ENCODE results near the gene SH3BP5L. TPM values are rescaled to one million over a fixed set of nuclear protein-coding genes. Genes with fewer than 3 reads are reported as not detected.

SH3BP5L gene
- total and polyA plus RNA-seq, 10 of the 15 experiments (the other 5 are each of a cell fraction or from before 2014, with no cell fraction given): 1.1 to 22.8 (median 10.9) TPM

- TF ChIP-seq RB1 (IDR thresholded peaks at IDR 0.05; ENCODE audit: borderline replicate concordance): no peak; the same call in 1 of the 2 replicates
- TF ChIP-seq NR2C1 (IDR thresholded peaks at IDR 0.05): peak; percentile 92
- TF ChIP-seq HDGF (IDR thresholded peaks at IDR 0.05): no peak
- 0 out of 2 replicates have a peak, but pooled peaks have one; percentile 17 for TF ChIP-seq BACH1 (IDR thresholded peaks at IDR 0.05; ENCODE audit: borderline replicate concordance)
- no peak for TF ChIP-seq IRF4 (IDR thresholded peaks at IDR 0.05; ENCODE audit: low read depth, low read length)
- no peak for TF ChIP-seq NR2C2 (IDR thresholded peaks at IDR 0.05; ENCODE audit: borderline replicate concordance, control insufficient read depth, insufficient read length, low read depth)
- TF ChIP-seq SMC3 (IDR thresholded peaks at IDR 0.05; ENCODE audit: borderline replicate concordance, low read length): peak; percentile 28; the same call in 1 of the 2 replicates
- TF ChIP-seq CHD1 (IDR thresholded peaks at IDR 0.05; ENCODE audit: low read depth, low read length): no peak
- no peak for TF ChIP-seq SREBF2 (IDR thresholded peaks at IDR 0.05; ENCODE audit: low read length)
- TF ChIP-seq CTCF (IDR thresholded peaks at IDR 0.05 in 2 of 3, conservative IDR thresholded peaks at IDR 0.05 in 1 of 3; ENCODE audit: control insufficient read depth in 2 of 3, extremely low read depth in 1 of 3, insufficient read depth in 1 of 3, low read depth in 3 of 3, low read length in 3 of 3): peak; percentile 83 to 89 (median 84); a peak in 5 of 6 replicates
- no peak for TF ChIP-seq BCLAF1 (IDR thresholded peaks at IDR 0.05)
- TF ChIP-seq, protein P1, sequence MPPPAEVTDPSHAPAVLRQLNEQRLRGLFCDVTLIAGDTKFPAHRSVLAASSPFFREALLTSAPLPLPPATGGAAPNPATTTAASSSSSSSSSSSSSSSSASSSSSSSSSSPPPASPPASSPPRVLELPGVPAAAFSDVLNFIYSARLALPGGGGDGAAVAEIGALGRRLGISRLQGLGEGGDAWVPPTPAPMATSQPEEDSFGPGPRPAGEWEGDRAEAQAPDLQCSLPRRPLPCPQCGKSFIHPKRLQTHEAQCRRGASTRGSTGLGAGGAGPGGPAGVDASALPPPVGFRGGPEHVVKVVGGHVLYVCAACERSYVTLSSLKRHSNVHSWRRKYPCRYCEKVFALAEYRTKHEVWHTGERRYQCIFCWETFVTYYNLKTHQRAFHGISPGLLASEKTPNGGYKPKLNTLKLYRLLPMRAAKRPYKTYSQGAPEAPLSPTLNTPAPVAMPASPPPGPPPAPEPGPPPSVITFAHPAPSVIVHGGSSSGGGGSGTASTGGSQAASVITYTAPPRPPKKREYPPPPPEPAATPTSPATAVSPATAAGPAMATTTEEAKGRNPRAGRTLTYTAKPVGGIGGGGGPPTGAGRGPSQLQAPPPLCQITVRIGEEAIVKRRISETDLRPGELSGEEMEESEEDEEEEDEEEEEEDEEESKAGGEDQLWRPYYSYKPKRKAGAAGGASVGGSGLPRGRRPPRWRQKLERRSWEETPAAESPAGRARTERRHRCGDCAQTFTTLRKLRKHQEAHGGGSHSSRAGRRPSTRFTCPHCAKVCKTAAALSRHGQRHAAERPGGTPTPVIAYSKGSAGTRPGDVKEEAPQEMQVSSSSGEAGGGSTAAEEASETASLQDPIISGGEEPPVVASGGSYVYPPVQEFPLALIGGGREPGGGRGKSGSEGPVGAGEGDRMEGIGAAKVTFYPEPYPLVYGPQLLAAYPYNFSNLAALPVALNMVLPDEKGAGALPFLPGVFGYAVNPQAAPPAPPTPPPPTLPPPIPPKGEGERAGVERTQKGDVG (CRISPR knock-in tag; IDR thresholded peaks at IDR 0.05): no peak
- peak; percentile 71 for TF ChIP-seq ATF7 (IDR thresholded peaks at IDR 0.05; ENCODE audit: low read depth)
- TF ChIP-seq TCF3 (IDR thresholded peaks at IDR 0.05; ENCODE audit: borderline replicate concordance, insufficient read depth, low read depth, low read length): no peak
- no peak; the same call in 1 of the 2 replicates for TF ChIP-seq ZNF207 (IDR thresholded peaks at IDR 0.05; ENCODE audit: borderline replicate concordance)
- TF ChIP-seq RAD21 (IDR thresholded peaks at IDR 0.05; ENCODE audit: insufficient read depth, low read depth, low read length): peak; percentile 51; the same call in 1 of the 2 replicates
- TF ChIP-seq, protein P2, sequence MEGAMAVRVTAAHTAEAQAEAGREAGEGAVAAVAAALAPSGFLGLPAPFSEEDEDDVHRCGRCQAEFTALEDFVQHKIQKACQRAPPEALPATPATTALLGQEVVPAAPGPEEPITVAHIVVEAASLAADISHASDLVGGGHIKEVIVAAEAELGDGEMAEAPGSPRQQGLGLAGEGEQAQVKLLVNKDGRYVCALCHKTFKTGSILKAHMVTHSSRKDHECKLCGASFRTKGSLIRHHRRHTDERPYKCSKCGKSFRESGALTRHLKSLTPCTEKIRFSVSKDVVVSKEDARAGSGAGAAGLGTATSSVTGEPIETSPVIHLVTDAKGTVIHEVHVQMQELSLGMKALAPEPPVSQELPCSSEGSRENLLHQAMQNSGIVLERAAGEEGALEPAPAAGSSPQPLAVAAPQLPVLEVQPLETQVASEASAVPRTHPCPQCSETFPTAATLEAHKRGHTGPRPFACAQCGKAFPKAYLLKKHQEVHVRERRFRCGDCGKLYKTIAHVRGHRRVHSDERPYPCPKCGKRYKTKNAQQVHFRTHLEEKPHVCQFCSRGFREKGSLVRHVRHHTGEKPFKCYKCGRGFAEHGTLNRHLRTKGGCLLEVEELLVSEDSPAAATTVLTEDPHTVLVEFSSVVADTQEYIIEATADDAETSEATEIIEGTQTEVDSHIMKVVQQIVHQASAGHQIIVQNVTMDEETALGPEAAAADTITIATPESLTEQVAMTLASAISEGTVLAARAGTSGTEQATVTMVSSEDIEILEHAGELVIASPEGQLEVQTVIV (IDR thresholded peaks at IDR 0.05; ENCODE audit: borderline replicate concordance, partially characterized antibody): peak; percentile 98
- peak; percentile 14; the same call in 1 of the 2 replicates for TF ChIP-seq ZBED1 (IDR thresholded peaks at IDR 0.05; ENCODE audit: borderline replicate concordance)
These were observed at the start of gene SH3BP5L (continued) for GRCh38 chr1:248825909-248826760.
